ENCODE results near the gene KLF15. TPM values are rescaled to one million over a fixed set of nuclear protein-coding genes. Genes with fewer than 3 reads are reported as not detected.
"Not testable (repeated sequence)": the region's sequence is repeated elsewhere in the genome, so short reads cannot be mapped to it uniquely, and the experiment has no call there.

The KLF15 gene
- total RNA-seq, 4 donors from 2014 or later = 9.6 to 31.3 (median 19.2) TPM

- TF ChIP-seq, protein P1, sequence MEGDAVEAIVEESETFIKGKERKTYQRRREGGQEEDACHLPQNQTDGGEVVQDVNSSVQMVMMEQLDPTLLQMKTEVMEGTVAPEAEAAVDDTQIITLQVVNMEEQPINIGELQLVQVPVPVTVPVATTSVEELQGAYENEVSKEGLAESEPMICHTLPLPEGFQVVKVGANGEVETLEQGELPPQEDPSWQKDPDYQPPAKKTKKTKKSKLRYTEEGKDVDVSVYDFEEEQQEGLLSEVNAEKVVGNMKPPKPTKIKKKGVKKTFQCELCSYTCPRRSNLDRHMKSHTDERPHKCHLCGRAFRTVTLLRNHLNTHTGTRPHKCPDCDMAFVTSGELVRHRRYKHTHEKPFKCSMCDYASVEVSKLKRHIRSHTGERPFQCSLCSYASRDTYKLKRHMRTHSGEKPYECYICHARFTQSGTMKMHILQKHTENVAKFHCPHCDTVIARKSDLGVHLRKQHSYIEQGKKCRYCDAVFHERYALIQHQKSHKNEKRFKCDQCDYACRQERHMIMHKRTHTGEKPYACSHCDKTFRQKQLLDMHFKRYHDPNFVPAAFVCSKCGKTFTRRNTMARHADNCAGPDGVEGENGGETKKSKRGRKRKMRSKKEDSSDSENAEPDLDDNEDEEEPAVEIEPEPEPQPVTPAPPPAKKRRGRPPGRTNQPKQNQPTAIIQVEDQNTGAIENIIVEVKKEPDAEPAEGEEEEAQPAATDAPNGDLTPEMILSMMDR (IDR thresholded peaks at IDR 0.05) = no peak
- TF ChIP-seq POLR2A (IDR thresholded peaks at IDR 0.05) = no peak
- H3K4me3 ChIP-seq (ENCODE audit: low read depth, poor library complexity, severe bottlenecking) = no peak overlapping the region
- DNase-seq (ENCODE audit: low spot score in 2 of 2) = peak in 1 of 2 donors; percentile 84
- 24 to 38% methylated on average over 15 of the region's 15 CpGs for WGBS, 2 donors
- intact Hi-C loops (cut with DNase I; ENCODE audit: low total_unique reads) = no loop called here
Measured at GRCh38 chr3:126338790-126339288, 18.4 kb downstream of the KLF15 start.

GRCh38 chr3:126337980-126338651 lies 19.1 kb downstream of the KLF15 start:
- no peak overlapping the region for H3K4me3 ChIP-seq (ENCODE audit: low read depth, poor library complexity, severe bottlenecking)
- WGBS, 2 donors = 71 to 76% methylated on average over 11 of the region's 11 CpGs
- peak in 1 of 2 donors; percentile 66 for DNase-seq (ENCODE audit: low spot score in 2 of 2)
- intact Hi-C loops (cut with DNase I; ENCODE audit: low total_unique reads) = no loop called here
- TF ChIP-seq, protein P1 (IDR thresholded peaks at IDR 0.05) = no peak
- no peak for TF ChIP-seq POLR2A (IDR thresholded peaks at IDR 0.05)

DNA sequence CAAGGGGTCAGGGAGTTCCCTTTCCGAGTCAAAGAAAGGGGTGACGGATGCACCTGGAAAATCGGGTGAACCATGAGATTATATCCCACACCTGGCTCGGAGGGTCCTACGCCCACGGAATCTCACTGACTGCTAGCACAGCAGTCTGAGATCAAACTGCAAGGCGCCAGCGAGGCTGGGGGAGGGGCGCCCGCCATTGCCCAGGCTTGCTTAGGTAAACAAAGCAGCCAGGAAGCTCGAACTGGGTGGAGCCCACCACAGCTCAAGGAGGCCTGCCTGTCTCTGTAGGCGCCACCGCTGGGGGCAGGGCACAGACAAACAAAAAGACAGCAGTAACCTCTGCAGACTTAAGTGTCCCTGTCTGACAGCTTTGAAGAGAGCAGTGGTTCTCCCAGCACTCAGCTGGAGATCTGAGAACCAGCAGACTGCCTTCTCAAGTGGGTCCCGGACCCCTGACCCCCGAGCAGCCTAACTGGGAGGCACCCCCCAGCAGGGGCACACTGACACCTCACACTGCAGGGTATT lies 25.3 kb downstream of the KLF15 start:
- intact Hi-C loops (cut with DNase I; ENCODE audit: low total_unique reads); H3K4me3 ChIP-seq (ENCODE audit: low read depth, poor library complexity, severe bottlenecking); DNase-seq (ENCODE audit: low spot score in 2 of 2): not testable (repeated sequence)
- 59 to 74% methylated on average over 7 to 13 of the region's 15 CpGs for WGBS, 2 donors

- peak in 1 of 2 donors; percentile 57 for DNase-seq (ENCODE audit: low spot score in 2 of 2)
- no peak overlapping the region for H3K4me3 ChIP-seq (ENCODE audit: low read depth, poor library complexity, severe bottlenecking)
- intact Hi-C loops (cut with DNase I; ENCODE audit: low total_unique reads) = no loop called here
- TF ChIP-seq POLR2A (IDR thresholded peaks at IDR 0.05) = no peak
- TF ChIP-seq, protein P1 (IDR thresholded peaks at IDR 0.05) = no peak
- 81 to 88% methylated on average over 7 of the region's 7 CpGs for WGBS, 2 donors
Measured at GRCh38 chr3:126329927-126330725, 27.1 kb downstream of the KLF15 start.

- intact Hi-C loops (cut with DNase I; ENCODE audit: low total_unique reads) = no loop called here
- no peak for DNase-seq (ENCODE audit: low spot score in 2 of 2)
- 82 to 85% methylated on average over 4 of the region's 4 CpGs for WGBS, 2 donors
- H3K4me3 ChIP-seq (ENCODE audit: low read depth, poor library complexity, severe bottlenecking) = no peak overlapping the region
- TF ChIP-seq POLR2A (IDR thresholded peaks at IDR 0.05) = no peak
- TF ChIP-seq, protein P1 (IDR thresholded peaks at IDR 0.05) = no peak
Measured at GRCh38 chr3:126326629-126327028, 30.6 kb downstream of the KLF15 start.

Measured in lower leg skin (tissue), 4 donors.